NCI-H2196 (cell line): Measurements from ENCODE around the gene NUP210.

Experiments used
- DNase-seq: peaks from one replicate; lab custom pipeline; 2025; ENCODE audit not compliant: unreplicated experiment; lab: John Stamatoyannopoulos, UW

NUP210 gene

GRCh38 chr3:13294442-13295351 lies 125.4 kb downstream of the NUP210 start:
- no peak for DNase-seq

- no peak for DNase-seq
Measured at GRCh38 chr3:13292375-13292774, 127.7 kb downstream of the NUP210 start.

- DNase-seq: no peak
Measured at GRCh38 chr3:13290941-13291340, 129.2 kb downstream of the NUP210 start.

- DNase-seq: no peak
Measured at GRCh38 chr3:13289771-13290285, 130.3 kb downstream of the NUP210 start.

GRCh38 chr3:13288732-13289718 lies 131.1 kb downstream of the NUP210 start:
- peak; percentile 16 for DNase-seq

DNA sequence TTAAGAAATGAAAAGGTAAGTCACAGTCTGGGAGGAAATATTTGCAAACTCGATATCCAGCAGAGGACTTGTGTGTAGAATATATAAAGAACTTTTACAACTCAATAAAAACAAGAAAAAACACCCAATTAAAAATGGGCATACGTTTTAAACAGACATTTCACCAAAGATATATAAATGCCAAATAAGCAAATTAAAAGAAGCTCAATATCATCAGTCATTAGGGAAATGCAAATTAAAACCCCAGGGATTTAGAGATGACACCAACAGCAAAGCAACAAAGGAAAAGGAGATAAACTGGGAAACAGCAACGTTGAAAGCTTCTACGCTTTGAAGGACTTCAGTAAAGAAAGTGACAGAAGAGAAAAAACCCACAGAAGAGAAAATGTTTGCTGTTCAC lies 132.3 kb downstream of the NUP210 start:
- DNase-seq: no peak

DNA sequence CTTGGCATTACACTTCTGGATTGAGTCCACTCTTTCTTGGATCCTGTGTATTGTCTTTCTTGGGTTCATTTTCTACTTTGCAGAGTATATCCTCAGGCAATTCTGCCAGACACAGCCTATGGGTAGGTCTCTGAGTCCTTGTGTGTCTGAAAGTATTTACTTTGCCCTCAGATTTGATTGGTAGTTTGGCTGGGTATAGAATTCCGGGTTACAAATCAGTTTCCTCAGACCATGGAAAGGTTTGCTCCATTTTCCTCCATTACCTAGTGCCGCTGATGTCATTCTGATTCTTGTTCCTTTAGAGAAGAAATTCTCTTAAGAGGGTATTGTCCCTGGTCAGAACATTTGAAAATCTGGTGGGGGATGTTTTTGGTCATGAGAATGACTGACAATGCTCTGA lies 133.2 kb downstream of the NUP210 start:
- DNase-seq: no peak

GRCh38 chr3:13285007-13285567 lies 135.0 kb downstream of the NUP210 start:
- no peak for DNase-seq

DNA sequence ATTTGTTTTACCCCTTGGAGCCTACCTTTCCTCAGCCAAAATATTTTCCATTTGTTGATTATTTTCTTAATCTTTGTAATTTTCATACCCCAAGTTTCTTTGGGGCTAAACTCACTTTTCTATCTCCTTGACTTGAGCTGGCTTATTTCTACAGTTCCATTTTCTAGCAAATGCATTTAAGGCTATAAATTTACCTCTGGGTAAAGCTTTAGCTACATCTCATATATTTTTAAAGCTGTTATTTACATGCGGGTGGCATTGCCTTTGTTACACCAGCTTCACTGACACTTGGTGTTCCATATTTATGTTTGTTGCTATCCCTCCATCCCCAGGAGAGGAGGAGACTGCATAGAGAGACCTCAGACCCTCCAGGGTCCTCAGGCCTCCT lies 136.3 kb downstream of the NUP210 start:
- DNase-seq: no peak

DNA sequence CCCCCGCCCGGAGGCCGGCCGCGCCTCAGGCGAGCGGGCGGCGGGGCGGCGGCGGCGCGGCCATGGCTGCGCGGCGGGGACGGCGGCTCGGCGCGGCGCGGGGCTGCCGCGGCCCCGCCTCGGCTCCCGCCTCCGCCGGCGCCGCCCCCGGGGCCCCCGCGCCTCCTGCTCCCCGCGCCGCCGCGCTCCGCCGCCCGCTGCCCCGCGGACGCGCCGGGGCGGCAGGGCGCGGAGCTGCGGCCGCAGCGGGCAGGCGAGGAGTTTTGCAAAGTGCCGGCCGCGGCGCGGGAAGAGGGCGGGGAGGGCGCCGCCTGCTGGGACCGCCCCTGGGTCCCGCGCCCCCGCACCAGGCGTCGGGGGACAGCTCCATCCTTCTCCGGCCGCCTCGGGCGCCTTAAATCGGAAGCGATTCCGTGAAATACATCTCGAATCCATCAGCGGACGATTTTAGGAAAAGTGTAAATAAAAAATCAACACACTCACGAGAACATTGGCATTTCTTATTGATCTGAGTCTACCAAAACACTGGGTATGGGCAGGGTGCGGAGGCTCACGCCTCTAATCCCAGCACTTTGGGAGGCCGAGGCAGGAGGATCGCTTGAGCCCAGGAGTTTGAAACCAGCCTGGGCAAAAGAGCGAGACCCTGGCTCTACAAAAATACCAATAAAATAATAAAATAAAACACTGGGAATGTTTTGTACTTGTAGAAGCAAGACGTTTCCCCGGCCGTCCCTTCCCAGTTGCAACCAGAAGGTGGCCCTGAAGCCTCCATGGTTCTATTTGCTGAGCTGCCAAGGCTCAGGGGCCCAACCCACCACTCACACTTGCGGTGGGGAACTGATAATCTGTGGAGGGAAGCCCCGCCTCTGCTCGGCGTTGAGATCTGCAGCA lies 136.9 kb downstream of the NUP210 start:
- DNase-seq: peak; percentile 9

DNA sequence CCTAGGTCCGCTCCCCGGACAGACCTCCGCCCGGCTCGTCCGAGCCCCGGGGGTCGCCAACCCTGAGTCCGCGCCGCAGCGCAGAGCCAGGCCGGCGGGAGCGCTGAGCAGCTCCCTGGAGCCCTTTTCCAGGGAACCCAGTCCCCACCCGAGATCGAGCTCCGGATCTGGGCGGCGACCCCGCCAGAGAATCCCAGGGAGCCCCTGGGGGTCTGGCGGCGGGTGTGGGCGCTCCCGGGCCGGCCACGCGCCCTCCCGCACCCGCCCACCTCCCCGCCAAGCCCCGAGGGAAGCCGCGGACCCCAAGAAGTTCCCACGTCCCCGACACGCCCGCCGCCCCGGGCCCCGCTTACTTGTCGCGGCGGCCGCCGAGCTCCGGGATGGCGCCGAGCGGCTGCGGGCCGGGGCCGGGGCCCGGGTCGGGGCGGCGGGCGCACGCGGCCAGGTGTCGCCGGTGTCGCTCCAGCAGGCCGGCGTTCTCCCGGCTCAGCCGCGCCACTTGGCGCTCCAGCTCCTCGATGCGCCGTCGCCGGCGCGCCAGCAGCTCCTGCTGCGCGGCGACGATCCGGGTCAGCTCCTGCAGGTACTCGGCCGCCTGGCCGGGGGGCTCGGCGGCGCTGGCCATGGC lies 137.7 kb downstream of the NUP210 start:
- DNase-seq: no peak

DNA sequence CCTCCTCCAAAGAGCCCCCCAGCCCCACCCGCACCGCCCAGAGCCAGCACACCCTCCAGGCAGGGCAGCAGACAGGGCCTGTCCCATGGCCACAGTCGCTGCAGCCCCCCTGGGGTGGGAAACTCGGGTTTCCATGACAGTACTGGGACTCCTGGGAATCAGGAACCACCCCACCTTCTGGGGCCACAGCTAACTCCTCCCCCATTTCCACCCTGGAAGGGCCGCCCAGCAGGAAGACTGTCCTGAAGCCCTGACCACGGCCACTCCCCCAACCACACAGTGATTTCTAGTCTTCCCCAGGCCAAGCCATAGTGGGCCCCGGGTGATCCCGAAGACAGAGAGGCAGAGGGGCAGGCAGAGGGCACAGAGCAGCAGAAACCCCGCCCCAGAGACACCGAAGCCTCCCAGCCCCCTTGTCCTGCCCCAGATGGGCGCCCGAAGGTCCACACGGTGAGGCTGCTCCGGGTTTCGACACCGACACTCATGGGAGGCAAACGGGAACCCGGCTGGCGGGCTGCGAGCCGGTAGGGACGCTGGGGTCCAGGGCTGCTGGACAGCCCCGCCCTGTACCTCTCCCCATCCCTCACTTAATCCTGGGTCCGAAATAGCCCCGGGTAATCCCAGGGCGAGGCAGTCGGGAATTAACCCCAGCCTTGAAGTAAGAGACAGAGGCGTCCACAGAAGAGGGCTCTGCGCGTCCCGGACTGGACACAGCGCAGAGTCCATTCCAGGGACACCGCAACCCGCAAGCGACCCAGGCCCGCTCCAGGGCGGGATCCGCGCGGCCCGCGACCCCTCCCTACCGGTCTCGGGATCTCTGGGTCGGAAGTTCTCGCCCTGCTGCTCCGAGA lies 138.4 kb downstream of the NUP210 start:
- no peak for DNase-seq

DNA sequence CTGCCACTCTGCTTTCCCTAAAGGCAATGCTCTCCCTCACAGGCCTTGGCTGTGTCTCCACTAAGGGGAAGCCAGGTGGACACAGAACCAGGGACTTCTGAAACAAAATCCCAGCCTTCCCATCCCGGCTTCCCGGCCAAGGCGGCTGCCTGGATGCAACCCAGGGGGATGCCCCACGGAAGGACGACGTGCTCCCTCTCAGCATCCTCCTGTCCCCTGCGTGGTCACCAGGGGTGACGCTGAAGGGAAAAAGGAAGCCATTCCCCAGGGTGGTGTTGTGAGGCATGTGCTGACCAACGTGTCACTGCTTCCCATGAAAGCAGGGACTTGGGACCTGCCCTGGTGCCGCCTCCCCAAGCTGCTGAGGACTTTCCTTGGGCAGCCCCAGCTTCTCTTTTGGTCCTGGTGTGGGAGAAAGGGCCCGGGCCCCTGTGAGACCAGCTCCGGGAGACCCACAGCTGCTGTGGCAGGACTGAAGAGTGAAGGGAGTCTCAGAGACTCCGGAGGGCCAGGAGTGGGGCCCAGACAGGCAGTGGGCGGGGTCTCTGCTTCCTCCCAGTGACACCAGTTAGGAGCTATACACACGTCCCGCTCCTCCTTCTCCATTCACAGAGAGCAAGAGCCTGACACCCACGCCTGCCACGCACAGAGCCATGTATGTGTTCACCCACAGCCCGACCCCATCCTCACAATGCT lies 139.2 kb downstream of the NUP210 start:
- no peak for DNase-seq

GRCh38 chr3:13280122-13280790 lies 139.9 kb downstream of the NUP210 start:
- DNase-seq: no peak

GRCh38 chr3:13279532-13279910 lies 140.6 kb downstream of the NUP210 start:
- no peak for DNase-seq

DNA sequence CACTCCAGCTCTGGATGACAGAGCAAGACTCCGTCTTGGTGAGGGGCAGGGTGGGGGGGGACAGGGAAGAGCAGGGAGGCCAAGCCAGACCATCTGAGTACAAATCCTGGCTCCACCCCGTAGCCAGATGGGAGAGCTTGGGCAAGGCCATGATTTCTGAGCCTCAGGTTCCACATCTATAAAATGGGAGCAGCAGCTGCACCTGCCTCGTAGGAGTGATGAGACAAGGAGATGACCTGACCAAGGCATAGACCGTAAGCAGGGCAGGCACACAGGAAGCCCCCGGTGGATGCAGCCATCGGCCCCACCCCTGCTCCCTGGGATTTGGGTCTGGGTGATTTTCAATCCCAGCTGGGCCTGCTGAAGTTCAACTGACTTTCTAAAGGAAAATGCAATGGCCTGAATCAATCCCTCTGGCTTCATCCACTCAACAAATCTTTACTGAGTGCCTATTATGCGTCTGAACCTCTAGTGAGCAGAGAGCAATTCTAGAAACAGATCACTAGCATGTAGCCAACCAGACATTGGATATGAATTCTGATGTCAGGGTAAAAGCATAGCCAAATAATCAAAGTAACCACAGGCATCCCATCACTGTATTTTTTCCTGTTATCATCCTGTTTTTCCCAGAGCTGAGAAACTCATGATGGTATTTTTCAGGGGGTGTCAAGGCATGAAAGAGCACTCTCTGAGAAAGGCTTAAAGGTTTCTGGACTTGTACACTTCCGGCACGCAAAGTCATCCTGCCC lies 141.2 kb downstream of the NUP210 start:
- DNase-seq: no peak
